HUES6 (cell line): ENCODE data around the gene FRMD4B.

Experiments
- H3K27ac ChIP-seq: 2 replicates; pipeline ENCODE4 v1.7.0; 2013; ENCODE audit warnings: low read depth, mild to moderate bottlenecking, low read length, inconsistent platforms
- H3K27me3 ChIP-seq: 2 replicates; pipeline ENCODE4 v1.6.1; 2013; ENCODE audit warnings: low read length; ENCODE audit not compliant: control insufficient read depth, insufficient read depth
- H3K36me3 ChIP-seq: 2 replicates; pipeline ENCODE4 v1.6.1; 2013; ENCODE audit warnings: low read length; ENCODE audit not compliant: control insufficient read depth, insufficient read depth
- H3K4me1 ChIP-seq: 2 replicates; pipeline ENCODE4 v1.6.1; 2013; ENCODE audit warnings: low read length; ENCODE audit not compliant: control insufficient read depth, insufficient read depth
- H3K4me3 ChIP-seq: 2 replicates; pipeline ENCODE4 v1.5.1; 2013; ENCODE audit warnings: low read depth, low read length
- H3K9ac ChIP-seq: one replicate; pipeline ENCODE4 v1.6.1; 2013; ENCODE audit warnings: mild to moderate bottlenecking, low read length
- H3K9me3 ChIP-seq: 2 replicates; pipeline ENCODE4 v1.6.1; 2013; ENCODE audit warnings: low read depth, low read length; ENCODE audit not compliant: control insufficient read depth, insufficient read depth

The FRMD4B gene

DNA sequence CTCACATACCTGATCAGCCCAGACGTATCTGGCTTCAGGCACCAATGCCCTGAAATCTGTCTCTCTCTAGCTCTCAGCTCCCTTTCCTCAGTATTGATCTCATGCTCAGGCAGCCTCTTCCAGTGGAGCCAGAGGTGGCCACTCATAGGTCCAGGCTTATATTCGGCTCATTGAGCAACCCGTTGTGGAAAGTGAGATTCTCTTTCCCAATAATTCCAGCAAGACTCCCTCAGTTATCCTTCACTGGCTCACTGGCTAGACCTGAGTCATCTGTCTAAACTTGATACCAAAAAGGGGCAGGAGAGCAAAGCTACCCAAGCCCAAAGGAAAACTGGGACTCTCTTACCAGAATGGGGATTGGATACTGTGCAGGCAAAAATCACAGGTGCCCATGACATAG is 33.4 kb upstream of the FRMD4B start:
- Histone ChIP-seq H3K36me3 (no peaks in the 10 kb centered on the region), H3K9ac (no peak overlapping the region), H3K9me3 (no peaks in the 10 kb centered on the region), H3K4me1 (no peaks in the 10 kb centered on the region), H3K4me3 (no peak overlapping the region), H3K27ac (no peak overlapping the region), H3K27me3 (no peaks in the 10 kb centered on the region)

DNA sequence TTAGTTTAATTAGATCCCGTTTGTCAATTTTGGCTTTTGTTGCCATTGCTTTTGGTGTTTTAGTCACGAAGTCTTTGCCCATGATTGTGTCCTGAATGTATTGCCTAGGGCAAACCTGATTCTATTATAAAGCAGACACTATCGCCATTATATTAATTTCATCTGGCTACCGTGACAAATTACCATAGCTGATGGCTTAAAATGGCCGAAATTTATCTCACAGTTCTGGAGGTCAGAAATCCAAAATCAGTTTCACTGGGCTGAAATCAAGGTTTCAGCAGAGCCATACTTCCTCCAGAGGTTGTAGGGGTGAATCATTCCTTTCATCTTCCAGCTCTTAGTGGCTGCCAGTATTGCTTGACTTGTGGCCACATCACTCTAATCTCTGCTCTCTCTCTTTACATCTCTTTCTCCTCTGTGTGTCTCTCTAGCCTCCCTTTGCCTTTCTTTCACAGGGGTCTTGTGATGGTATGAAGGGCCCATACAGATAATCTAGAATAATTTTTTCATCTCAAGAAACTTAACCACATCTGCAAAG is 31.7 kb upstream of the FRMD4B start:
- H3K27ac ChIP-seq = no peak overlapping the region
- no peaks in the 10 kb centered on the region for H3K36me3 ChIP-seq
- H3K9ac ChIP-seq = no peak overlapping the region
- no peaks in the 10 kb centered on the region for H3K27me3 ChIP-seq
- no peak overlapping the region for H3K4me3 ChIP-seq
- no peaks in the 10 kb centered on the region for H3K4me1 ChIP-seq
- H3K9me3 ChIP-seq = no peaks in the 10 kb centered on the region

DNA sequence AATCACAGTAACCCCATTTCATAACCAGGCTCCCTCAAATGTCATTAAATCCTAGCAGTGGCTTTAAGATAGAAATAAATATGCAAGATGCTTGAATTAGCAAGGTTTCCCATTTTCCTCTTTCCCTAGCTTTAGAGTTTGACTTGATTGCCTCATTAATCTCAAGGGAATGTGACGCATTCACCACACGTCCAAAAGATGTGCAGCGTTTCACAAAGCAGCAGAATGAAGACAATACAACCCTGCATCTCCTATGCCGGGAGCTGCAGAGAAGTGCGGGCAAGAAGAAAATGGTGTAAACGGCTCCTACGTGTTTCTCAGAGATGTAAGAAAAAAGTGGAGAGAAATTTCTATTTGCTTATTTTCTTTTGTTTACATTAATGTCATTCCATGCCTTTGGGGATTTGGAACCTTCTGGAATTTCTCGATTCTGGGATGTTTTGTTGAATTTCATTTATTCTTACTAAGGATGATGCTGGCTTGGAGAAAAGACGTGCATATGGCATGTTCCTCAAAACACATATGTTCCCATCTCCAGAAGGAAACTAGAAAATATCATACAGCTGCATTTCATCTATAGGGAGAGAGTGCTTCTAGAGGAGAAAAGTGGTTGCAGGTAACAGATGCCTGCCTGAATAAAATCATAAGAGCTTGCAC is 27.8 kb upstream of the FRMD4B start:
- Histone ChIP-seq H3K9ac (no peak overlapping the region), H3K36me3 (no peaks in the 10 kb centered on the region), H3K4me3 (no peak overlapping the region), H3K9me3 (no peaks in the 10 kb centered on the region), H3K4me1 (no peaks in the 10 kb centered on the region), H3K27ac (no peak overlapping the region), H3K27me3 (no peaks in the 10 kb centered on the region)

DNA sequence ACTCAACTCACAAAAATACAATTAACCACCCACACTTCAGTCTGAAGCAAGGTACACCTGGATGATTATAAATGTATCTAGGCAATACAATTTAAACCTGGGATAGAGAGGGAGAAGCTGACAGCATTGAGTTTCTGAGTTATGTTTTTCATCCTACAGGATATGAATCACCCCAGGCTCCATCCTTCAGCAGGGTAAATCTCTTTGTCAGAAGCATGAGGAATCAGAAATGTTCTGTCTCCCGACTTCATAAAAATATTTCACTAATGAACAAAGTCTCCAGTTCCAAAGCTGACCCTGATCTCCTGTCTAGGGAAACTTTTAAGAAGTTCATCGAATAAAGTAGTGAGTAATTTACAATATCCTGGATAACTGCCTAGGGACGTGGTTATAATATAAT is 25.5 kb upstream of the FRMD4B start:
- no peaks in the 10 kb centered on the region for H3K9me3 ChIP-seq
- H3K4me1 ChIP-seq = peaks cover 2% of the 10 kb centered on the region; the same call in 1 of the 2 replicates
- no peak overlapping the region for H3K27ac ChIP-seq
- no peaks in the 10 kb centered on the region for H3K27me3 ChIP-seq
- no peak overlapping the region for H3K9ac ChIP-seq
- no peak overlapping the region for H3K4me3 ChIP-seq
- no peaks in the 10 kb centered on the region for H3K36me3 ChIP-seq

- no peak overlapping the region for H3K9ac ChIP-seq
- H3K4me1 ChIP-seq = peaks cover 2% of the 10 kb centered on the region; the same call in 1 of the 2 replicates
- H3K4me3 ChIP-seq = no peak overlapping the region
- peaks cover 3% of the 10 kb centered on the region for H3K9me3 ChIP-seq
- H3K27me3 ChIP-seq = no peaks in the 10 kb centered on the region
- H3K27ac ChIP-seq = no peak overlapping the region
- H3K36me3 ChIP-seq = no peaks in the 10 kb centered on the region
Measured at GRCh38 chr3:69410301-69410700, 24.4 kb upstream of the FRMD4B start.

DNA sequence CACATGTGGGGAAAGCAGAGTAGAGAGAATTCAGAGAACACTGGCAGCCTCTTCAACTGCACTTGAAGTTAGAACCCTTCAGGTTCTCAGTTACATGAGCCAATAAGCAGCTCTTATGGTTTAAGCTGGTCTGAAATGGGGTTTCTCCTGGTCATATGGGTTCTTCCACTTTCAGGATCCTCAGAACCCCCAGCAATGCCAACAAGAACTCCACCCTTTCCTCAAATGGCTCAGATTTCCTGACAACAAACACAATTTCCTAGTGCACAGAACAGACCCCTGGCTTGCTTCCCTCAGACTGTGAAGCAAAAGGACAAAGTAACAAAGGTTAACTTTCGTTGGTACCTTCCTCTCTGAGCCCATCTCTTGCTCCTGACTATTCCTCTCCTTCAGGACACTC is 23.9 kb upstream of the FRMD4B start:
- Histone ChIP-seq H3K9me3 (peaks cover 8% of the 10 kb centered on the region), H3K27ac (no peak overlapping the region), H3K36me3 (no peaks in the 10 kb centered on the region), H3K4me1 (peaks cover 2% of the 10 kb centered on the region; the same call in 1 of the 2 replicates), H3K4me3 (no peak overlapping the region), H3K27me3 (no peaks in the 10 kb centered on the region), H3K9ac (no peak overlapping the region)

DNA sequence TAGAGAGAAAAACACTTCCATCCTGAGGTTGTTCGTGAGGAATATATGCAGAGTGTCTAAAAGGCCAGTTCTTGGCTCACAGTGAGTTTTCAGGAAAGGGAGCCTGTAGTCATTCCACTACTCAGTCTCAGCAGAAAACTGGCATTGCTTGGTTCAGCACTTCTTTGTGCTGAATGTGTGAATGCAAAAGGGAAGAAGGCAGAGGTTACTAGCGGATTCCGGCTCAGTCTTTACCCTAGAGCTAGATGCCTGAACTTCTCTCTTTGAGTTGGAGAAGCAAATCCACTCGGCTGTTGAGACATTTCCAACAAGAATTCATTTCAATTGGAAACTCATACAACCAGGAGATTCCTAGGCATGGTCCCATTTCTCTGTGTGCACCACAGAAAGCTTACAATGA is 23.1 kb upstream of the FRMD4B start:
- H3K27ac ChIP-seq = no peak overlapping the region
- no peak overlapping the region for H3K9ac ChIP-seq
- no peaks in the 10 kb centered on the region for H3K36me3 ChIP-seq
- peaks cover 2% of the 10 kb centered on the region; the same call in 1 of the 2 replicates for H3K4me1 ChIP-seq
- no peaks in the 10 kb centered on the region for H3K27me3 ChIP-seq
- H3K4me3 ChIP-seq = no peak overlapping the region
- H3K9me3 ChIP-seq = peaks cover 12% of the 10 kb centered on the region

DNA sequence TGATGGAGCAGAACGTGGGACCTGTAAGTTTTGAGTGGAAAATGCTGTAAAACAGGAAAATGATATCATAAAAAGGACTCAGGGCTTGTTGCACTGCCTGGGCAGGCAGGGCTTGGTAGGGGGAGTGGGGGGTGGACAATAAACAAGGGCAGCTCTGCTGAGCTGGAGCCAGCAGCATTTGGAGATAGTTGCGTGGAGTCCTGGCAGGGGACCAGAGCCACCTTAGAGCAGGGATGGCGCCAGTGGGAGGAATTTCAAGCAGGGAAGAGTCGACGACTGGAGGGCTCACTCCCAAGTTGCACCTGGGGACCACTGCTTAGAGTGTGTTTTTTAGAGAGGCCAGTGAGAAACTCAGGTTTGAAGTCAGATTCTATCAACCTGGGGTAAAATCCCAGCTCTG is 22.7 kb upstream of the FRMD4B start:
- H3K27me3 ChIP-seq = no peaks in the 10 kb centered on the region
- no peak overlapping the region for H3K9ac ChIP-seq
- peaks cover 2% of the 10 kb centered on the region; the same call in 1 of the 2 replicates for H3K4me1 ChIP-seq
- H3K27ac ChIP-seq = no peak overlapping the region
- no peak overlapping the region for H3K4me3 ChIP-seq
- no peaks in the 10 kb centered on the region for H3K36me3 ChIP-seq
- H3K9me3 ChIP-seq = peaks cover 12% of the 10 kb centered on the region

DNA sequence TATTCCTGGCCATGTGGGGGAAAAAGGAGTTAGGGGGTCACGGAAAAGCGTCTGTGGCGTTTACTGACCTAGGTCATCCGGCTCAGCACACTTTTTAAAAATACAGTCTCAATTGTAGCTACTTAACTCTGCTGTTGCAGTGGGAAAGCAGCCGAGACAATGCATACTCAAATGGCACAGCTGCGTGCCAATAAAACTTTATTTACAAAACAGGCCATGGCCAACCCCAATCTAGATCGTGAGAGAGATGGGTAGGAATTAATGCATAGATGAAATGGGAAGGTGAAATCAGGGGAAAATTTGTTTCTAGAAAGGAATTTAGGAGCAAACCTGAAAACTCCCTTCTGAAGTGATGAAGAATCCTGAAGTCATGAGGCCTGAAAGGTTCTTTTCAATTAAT is 22.0 kb upstream of the FRMD4B start:
- H3K36me3 ChIP-seq = no peaks in the 10 kb centered on the region
- H3K9me3 ChIP-seq = peaks cover 12% of the 10 kb centered on the region
- H3K27ac ChIP-seq = no peak overlapping the region
- no peak overlapping the region for H3K9ac ChIP-seq
- no peak overlapping the region for H3K4me3 ChIP-seq
- peaks cover 2% of the 10 kb centered on the region; the same call in 1 of the 2 replicates for H3K4me1 ChIP-seq
- no peaks in the 10 kb centered on the region for H3K27me3 ChIP-seq

DNA sequence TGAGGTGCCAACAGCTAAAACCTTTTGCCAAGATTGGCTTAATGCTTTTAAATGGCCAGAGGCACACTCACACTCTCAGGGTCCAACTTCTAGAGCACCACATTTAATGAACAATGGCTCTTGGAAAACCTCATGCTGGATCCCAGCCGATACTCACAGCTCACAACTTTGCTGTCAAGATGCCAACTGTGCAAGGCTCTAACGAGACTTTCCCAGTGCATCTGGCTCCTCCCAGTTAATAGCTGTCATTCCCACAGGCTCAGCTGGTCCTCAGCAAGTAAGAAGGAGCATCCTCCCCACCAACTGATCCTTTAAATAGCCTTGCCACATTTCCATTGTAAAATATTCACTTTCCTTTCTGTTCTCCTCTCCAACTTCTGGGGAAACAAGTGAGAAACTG is 20.3 kb upstream of the FRMD4B start:
- peaks cover 2% of the 10 kb centered on the region; the same call in 1 of the 2 replicates for H3K4me1 ChIP-seq

DNA sequence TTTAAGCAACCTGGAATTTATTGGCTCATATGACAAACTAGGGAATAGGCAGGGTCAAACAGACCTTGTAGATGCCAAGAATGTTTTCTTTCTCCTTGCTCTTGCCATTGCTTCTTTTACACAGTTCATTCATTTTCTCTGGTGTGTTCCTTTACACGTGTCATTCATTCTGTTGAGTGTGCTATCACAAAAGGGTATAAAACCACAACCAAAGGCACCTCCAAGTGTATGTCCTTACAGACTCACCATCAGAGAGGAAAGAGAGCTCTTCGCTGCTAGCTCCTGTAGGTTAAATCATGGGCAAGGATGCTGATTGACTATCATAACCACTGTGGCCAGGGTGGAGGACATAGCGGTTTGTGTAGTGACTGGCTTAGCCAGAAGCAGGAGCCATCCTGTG is 19.2 kb upstream of the FRMD4B start:
- H3K4me1 ChIP-seq = peaks cover 2% of the 10 kb centered on the region; the same call in 1 of the 2 replicates
- peaks cover 12% of the 10 kb centered on the region for H3K9me3 ChIP-seq
- H3K9ac ChIP-seq = no peak overlapping the region
- no peaks in the 10 kb centered on the region for H3K27me3 ChIP-seq
- no peaks in the 10 kb centered on the region for H3K36me3 ChIP-seq
- H3K27ac ChIP-seq = no peak overlapping the region
- H3K4me3 ChIP-seq = no peak overlapping the region

More for the DNA sequence above, 20.3 kb upstream of the FRMD4B start:
- Histone ChIP-seq H3K27ac (no peak overlapping the region), H3K9me3 (peaks cover 12% of the 10 kb centered on the region), H3K27me3 (no peaks in the 10 kb centered on the region), H3K9ac (no peak overlapping the region), H3K36me3 (no peaks in the 10 kb centered on the region), H3K4me3 (no peak overlapping the region)
